ENCODE measurements around the gene SYT14. TPM values are rescaled to one million over a fixed set of nuclear protein-coding genes. Genes with fewer than 3 reads are reported as not detected.

The SYT14 gene
- total RNA-seq, 1 experiment from 2014 or later = 10.3 TPM

DNA sequence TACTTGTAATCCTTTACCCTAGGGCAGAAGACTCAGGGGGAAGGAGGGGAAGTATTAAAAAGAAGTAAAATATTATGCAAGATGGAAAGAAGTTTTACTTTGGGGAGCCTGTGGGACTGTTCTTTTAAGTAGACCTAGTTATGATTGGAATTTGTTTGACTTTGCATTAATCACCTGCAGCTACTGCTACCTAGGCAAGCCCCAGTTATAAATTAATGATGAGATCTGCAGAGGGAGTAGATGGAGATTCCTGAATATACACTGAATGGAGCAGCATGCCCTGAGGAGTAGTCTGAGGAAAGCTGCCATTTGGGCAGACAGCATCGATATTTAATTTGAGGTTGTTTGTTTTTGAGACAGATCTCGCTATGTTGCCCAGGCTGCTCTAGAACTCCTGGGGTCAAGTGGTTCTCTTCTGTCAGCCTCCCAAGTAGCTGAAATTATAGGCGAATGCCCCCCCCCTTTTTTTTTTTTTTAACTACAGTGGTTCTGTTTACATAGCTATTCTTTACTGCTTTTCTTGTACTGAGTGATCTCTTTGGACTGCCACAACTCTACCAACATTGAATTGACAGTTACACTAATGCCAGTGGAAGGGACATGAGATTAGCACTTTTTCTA lies 213.1 kb downstream of the SYT14 start:
- Histone ChIP-seq H4K20me1 (ENCODE audit: control insufficient read depth, insufficient read depth, insufficient read length) (no peaks in the 10 kb centered on the region), H3T11ph (ENCODE audit: low read length) (no peak overlapping the region), H4K8ac (replicated peaks; ENCODE audit: insufficient read length, low read depth, low read length) (no peak overlapping the region), H3K56ac (ENCODE audit: insufficient read length, low read depth, low read length) (no peak overlapping the region), H3K27ac (ENCODE audit: insufficient read length, low read depth, low read length) (no peak overlapping the region), H3K9ac (ENCODE audit: extremely low read depth, insufficient read length, low read length) (no peak overlapping the region), H2AFZ (ENCODE audit: low read length) (no peak overlapping the region), H3K23ac (ENCODE audit: insufficient read length, low read depth, low read length) (no peak overlapping the region), H3K79me2 (ENCODE audit: insufficient read depth, low read length) (no peaks in the 10 kb centered on the region), H3K18ac (ENCODE audit: insufficient read length, low read depth, low read length) (no peak overlapping the region), H3K4me2 (ENCODE audit: insufficient read depth, insufficient read length, low read length) (no peak overlapping the region), H3K4me1 (ENCODE audit: insufficient read depth, low read length) (no peaks in the 10 kb centered on the region), H3K14ac (ENCODE audit: insufficient read depth, low read length) (no peak overlapping the region), H3K4ac (ENCODE audit: low read depth, low read length) (no peak overlapping the region), H3K9me3 (ENCODE audit: control insufficient read depth, low read depth, low read length) (no peaks in the 10 kb centered on the region), H2BK5ac (ENCODE audit: insufficient read length, low read length) (no peak overlapping the region), H4K91ac (ENCODE audit: insufficient read length, low read depth, low read length) (no peak overlapping the region), H2BK20ac (ENCODE audit: low read depth, low read length, poor library complexity, severe bottlenecking) (no peak overlapping the region), H3K23me2 (ENCODE audit: insufficient read length, low read depth, low read length, poor library complexity, severe bottlenecking) (no peaks in the 10 kb centered on the region), H2BK120ac (ENCODE audit: low read depth, low read length, poor library complexity, severe bottlenecking) (no peak overlapping the region), H2BK12ac (ENCODE audit: insufficient read length, low read depth, low read length) (no peak overlapping the region), H2AK5ac (ENCODE audit: insufficient read length, low read length) (no peak overlapping the region), H4K5ac (ENCODE audit: insufficient read length, low read depth, low read length) (no peak overlapping the region), H3K27me3 (ENCODE audit: insufficient read depth, low read length) (no peaks in the 10 kb centered on the region), H3K79me1 (ENCODE audit: insufficient read depth, low read depth, low read length, poor library complexity, severe bottlenecking) (no peaks in the 10 kb centered on the region), H2BK15ac (ENCODE audit: low read depth, low read length) (no peak overlapping the region)
- WGBS (ENCODE audit: extremely low coverage, insufficient read length, low lambda C conversion rate) = no CpG with 5 or more reads among the region's 3 CpGs
- 0 out of 4 replicates have a peak, but pooled peaks cover 0 to 4% of the 10 kb centered on the region in 2 experiments for H3K4me1 Mint-ChIP-seq
- H3K9me3 Mint-ChIP-seq = no peaks in the 10 kb centered on the region
- TF ChIP-seq, protein P1, sequence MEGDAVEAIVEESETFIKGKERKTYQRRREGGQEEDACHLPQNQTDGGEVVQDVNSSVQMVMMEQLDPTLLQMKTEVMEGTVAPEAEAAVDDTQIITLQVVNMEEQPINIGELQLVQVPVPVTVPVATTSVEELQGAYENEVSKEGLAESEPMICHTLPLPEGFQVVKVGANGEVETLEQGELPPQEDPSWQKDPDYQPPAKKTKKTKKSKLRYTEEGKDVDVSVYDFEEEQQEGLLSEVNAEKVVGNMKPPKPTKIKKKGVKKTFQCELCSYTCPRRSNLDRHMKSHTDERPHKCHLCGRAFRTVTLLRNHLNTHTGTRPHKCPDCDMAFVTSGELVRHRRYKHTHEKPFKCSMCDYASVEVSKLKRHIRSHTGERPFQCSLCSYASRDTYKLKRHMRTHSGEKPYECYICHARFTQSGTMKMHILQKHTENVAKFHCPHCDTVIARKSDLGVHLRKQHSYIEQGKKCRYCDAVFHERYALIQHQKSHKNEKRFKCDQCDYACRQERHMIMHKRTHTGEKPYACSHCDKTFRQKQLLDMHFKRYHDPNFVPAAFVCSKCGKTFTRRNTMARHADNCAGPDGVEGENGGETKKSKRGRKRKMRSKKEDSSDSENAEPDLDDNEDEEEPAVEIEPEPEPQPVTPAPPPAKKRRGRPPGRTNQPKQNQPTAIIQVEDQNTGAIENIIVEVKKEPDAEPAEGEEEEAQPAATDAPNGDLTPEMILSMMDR (conservative IDR thresholded peaks at IDR 0.05) = no peak
- H3K27me3 Mint-ChIP-seq (ENCODE audit: low read depth) = no peaks in the 10 kb centered on the region
- no peak for DNase-seq
- no peak overlapping the region for H3K4me3 Mint-ChIP-seq
- no peak overlapping the region for H3K27ac Mint-ChIP-seq
- no peaks in the 10 kb centered on the region; a peak in 1 of 7 replicates for H3K36me3 Mint-ChIP-seq (ENCODE audit: insufficient read depth in 1 of 3, low read depth in 3 of 3)
